PFSK-1 (cell line): Measurements from ENCODE around the gene LRRC4C.

Experiments used
- POLR2AphosphoS5 ChIP-seq: IDR thresholded peaks from 2 replicates; pipeline ENCODE4 v1.6.1; 2012; ENCODE audit warnings: low read depth, mild to moderate bottlenecking, control low read depth, low read length, moderate library complexity
- SIN3A ChIP-seq: IDR thresholded peaks from 2 replicates; pipeline ENCODE4 v1.6.1; 2012; ENCODE audit warnings: mild to moderate bottlenecking, low read length, moderate library complexity, borderline replicate concordance; ENCODE audit not compliant: insufficient read depth
- TAF1 ChIP-seq: IDR thresholded peaks from 2 replicates; pipeline ENCODE4 v1.6.1; 2012; ENCODE audit warnings: low read length, control low read depth, borderline replicate concordance; ENCODE audit not compliant: insufficient read depth

- TF ChIP-seq SIN3A (no peak), TAF1 (no peak), POLR2AphosphoS5 (no peak)
These were observed 1255.2 kb downstream of the LRRC4C start for GRCh38 chr11:40204228-40204627.
